Neural cell (in vitro differentiated cells): ENCODE measurements around the gene PTPRS. TPM values are rescaled to one million over a fixed set of nuclear protein-coding genes. Genes with fewer than 3 reads are reported as not detected.

Experiments used
- H2AFZ ChIP-seq: fragments of 200-600, 300-800 bp; sonication (generic), shearing (Covaris generic); 2 replicates; pipeline ENCODE4 v1.6.0; 2014; ENCODE audit warnings: low read depth, mild to moderate bottlenecking, antibody characterized with exemption, low read length, moderate library complexity
- H3F3A ChIP-seq: fragments of 200-600 bp; shearing (Covaris generic); 2 replicates; pipeline ENCODE4 v1.6.1; 2016; ENCODE audit warnings: mild to moderate bottlenecking, moderate library complexity, mixed read lengths, antibody characterized with exemption, low read length; ENCODE audit not compliant: insufficient read depth, poor library complexity, severe bottlenecking
- H3K27ac ChIP-seq: fragments of 200-600, 300-800 bp; sonication (generic), shearing (Covaris generic); 2 replicates; pipeline ENCODE4 v1.5.1; 2014; ENCODE audit warnings: mild to moderate bottlenecking, low read length, moderate library complexity
- H3K27me3 ChIP-seq: fragments of 300-800, 200-600 bp; sonication (generic), shearing (Covaris generic); 2 replicates; pipeline ENCODE4 v1.6.0; 2014; ENCODE audit warnings: mild to moderate bottlenecking, low read depth, low read length, moderate library complexity; ENCODE audit not compliant: insufficient read depth
- H3K36me3 ChIP-seq: fragments of 300-800, 200-600 bp; sonication (generic), shearing (Covaris generic); 2 replicates; pipeline ENCODE4 v1.5.1; 2014; ENCODE audit warnings: mild to moderate bottlenecking, antibody characterized with exemption, low read length, moderate library complexity; ENCODE audit not compliant: insufficient read depth
- H3K4me2 ChIP-seq: fragments of 300-800, 200-600 bp; sonication (generic), shearing (Covaris generic); 2 replicates; pipeline ENCODE4 v1.6.0; 2014; ENCODE audit warnings: mild to moderate bottlenecking, low read length
- H3K4me3 ChIP-seq: fragments of 300-800, 200-600 bp; sonication (generic), shearing (Covaris generic); 2 replicates; pipeline ENCODE4 v1.5.1; 2014; ENCODE audit warnings: mild to moderate bottlenecking, low read length, moderate library complexity
- H3K79me2 ChIP-seq: fragments of 200-600 bp; shearing (Covaris generic); replicated peaks from 2 replicates; pipeline ENCODE4 v1.6.0; 2014; ENCODE audit warnings: mild to moderate bottlenecking, low read length, moderate library complexity; ENCODE audit not compliant: insufficient read depth
- H3K9ac ChIP-seq: fragments of 300-800, 200-600 bp; sonication (generic), shearing (Covaris generic); 2 replicates; pipeline ENCODE4 v1.6.1; 2016; ENCODE audit warnings: mild to moderate bottlenecking, low read length, mixed read lengths
- H3K9me2 ChIP-seq: fragments of 200-600 bp; shearing (Covaris generic); 2 replicates; pipeline ENCODE4 v1.6.1; 2016; ENCODE audit warnings: mild to moderate bottlenecking, low read length, mixed read lengths; ENCODE audit not compliant: insufficient read depth
- H3K9me3 ChIP-seq: fragments of 200-600, 300-800 bp; sonication (generic), shearing (Covaris generic); 2 replicates; pipeline ENCODE4 v1.6.1; 2016; ENCODE audit warnings: mild to moderate bottlenecking, mixed run types, low read length, moderate library complexity, mixed read lengths
- H4K20me1 ChIP-seq: fragments of 200-600 bp; shearing (Covaris generic); 2 replicates; pipeline ENCODE4 v1.6.1; 2016; ENCODE audit warnings: mild to moderate bottlenecking, mixed run types; ENCODE audit not compliant: insufficient read depth
- EP300 ChIP-seq: fragments of 450-650 bp; conservative IDR thresholded peaks from 2 replicates; pipeline ENCODE4 v1.6.1; 2014; ENCODE audit warnings: antibody characterized with exemption, mild to moderate bottlenecking, moderate library complexity; ENCODE audit not compliant: poor library complexity, severe bottlenecking
- EZH2 ChIP-seq: fragments of 200-600, 300-800 bp; shearing (Covaris generic), sonication (generic); IDR thresholded peaks from 2 replicates; pipeline ENCODE4 v1.6.1; 2014; ENCODE audit warnings: antibody characterized with exemption, low read length, borderline replicate concordance, mild to moderate bottlenecking; ENCODE audit not compliant: insufficient read depth, poor library complexity, severe bottlenecking
- MXI1 ChIP-seq: fragments of 450-650 bp; conservative IDR thresholded peaks from 2 replicates; pipeline ENCODE4 v1.6.1; 2014; ENCODE audit warnings: antibody characterized with exemption, mild to moderate bottlenecking; ENCODE audit not compliant: poor library complexity, severe bottlenecking
- POLR2AphosphoS5 ChIP-seq: IDR thresholded peaks from 2 replicates; pipeline ENCODE4 v1.6.1; 2012
- RAD21 ChIP-seq: fragments of 450-650 bp; conservative IDR thresholded peaks from 2 replicates; pipeline ENCODE4 v1.6.1; 2014; ENCODE audit warnings: antibody characterized with exemption, mild to moderate bottlenecking, moderate library complexity
- SMC3 ChIP-seq: fragments of 450-650 bp; conservative IDR thresholded peaks from 2 replicates; pipeline ENCODE4 v1.6.1; 2014; ENCODE audit warnings: antibody characterized with exemption, mild to moderate bottlenecking, moderate library complexity; ENCODE audit not compliant: poor library complexity
- TAF1 ChIP-seq: IDR thresholded peaks from 2 replicates; pipeline ENCODE4 v1.6.1; 2012; ENCODE audit warnings: low read depth
- polyA plus RNA-seq: library from polyadenylated mRNA; depleted of rRNA; stranded (reverse); fragments of >200 nt; gene quantifications from 2 replicates; pipeline ENCODE4 v1.2.3, GENCODE V29; 2014
- TF ChIP-seq, protein P1 (sequence below): fragments of 450-650 bp; IDR thresholded peaks from 2 replicates; pipeline ENCODE4 v1.5.1; 2014; ENCODE audit warnings: antibody characterized with exemption, mild to moderate bottlenecking, moderate library complexity; ENCODE audit not compliant: poor library complexity, severe bottlenecking
- TF ChIP-seq, protein P2 (sequence below): IDR thresholded peaks from 2 replicates; pipeline ENCODE4 v1.6.1; 2012; ENCODE audit warnings: borderline replicate concordance

PTPRS gene
- polyA plus RNA-seq, 1 donor from 2014 or later = 121 TPM

DNA sequence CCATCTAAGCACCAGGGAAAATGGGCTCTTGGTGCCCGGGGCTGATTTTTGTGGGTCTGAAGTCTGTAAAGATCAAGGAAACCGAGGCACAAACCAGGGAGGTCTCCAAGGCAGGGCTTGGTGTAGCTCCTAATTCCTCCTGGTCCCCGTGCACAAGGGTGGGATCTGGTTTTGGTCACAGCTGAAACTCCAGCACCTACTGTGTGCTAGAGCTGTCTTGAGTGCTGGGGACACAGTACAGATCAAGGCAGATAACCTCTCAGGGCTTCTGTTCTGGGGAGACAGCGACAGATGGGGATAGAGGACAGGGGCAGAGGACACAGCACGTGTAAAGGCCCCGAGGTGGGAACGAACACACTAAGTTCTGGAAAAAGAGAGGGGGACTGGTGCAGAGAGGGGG, 37.4 kb downstream of the PTPRS start:
- no peaks in the 10 kb centered on the region for H3K9me2 ChIP-seq
- H3F3A ChIP-seq = no peaks in the 10 kb centered on the region
- no peak for TF ChIP-seq EZH2
- TF ChIP-seq POLR2AphosphoS5 = no peak
- TF ChIP-seq TAF1 = no peak
- no peak for TF ChIP-seq RAD21
- TF ChIP-seq, protein P1, sequence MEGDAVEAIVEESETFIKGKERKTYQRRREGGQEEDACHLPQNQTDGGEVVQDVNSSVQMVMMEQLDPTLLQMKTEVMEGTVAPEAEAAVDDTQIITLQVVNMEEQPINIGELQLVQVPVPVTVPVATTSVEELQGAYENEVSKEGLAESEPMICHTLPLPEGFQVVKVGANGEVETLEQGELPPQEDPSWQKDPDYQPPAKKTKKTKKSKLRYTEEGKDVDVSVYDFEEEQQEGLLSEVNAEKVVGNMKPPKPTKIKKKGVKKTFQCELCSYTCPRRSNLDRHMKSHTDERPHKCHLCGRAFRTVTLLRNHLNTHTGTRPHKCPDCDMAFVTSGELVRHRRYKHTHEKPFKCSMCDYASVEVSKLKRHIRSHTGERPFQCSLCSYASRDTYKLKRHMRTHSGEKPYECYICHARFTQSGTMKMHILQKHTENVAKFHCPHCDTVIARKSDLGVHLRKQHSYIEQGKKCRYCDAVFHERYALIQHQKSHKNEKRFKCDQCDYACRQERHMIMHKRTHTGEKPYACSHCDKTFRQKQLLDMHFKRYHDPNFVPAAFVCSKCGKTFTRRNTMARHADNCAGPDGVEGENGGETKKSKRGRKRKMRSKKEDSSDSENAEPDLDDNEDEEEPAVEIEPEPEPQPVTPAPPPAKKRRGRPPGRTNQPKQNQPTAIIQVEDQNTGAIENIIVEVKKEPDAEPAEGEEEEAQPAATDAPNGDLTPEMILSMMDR = no peak
- no peak for TF ChIP-seq SMC3
- no peak for TF ChIP-seq EP300
- no peak for TF ChIP-seq MXI1
- H2AFZ ChIP-seq = no peak overlapping the region
- H3K4me2 ChIP-seq = no peak overlapping the region
- peaks cover 8% of the 10 kb centered on the region for H4K20me1 ChIP-seq
- peaks cover 67% of the 10 kb centered on the region for H3K79me2 ChIP-seq
- no peaks in the 10 kb centered on the region for H3K9me3 ChIP-seq
- H3K9ac ChIP-seq = no peak overlapping the region
- no peak overlapping the region for H3K27ac ChIP-seq
- no peaks in the 10 kb centered on the region for H3K27me3 ChIP-seq
- no peak overlapping the region for H3K4me3 ChIP-seq
- no peaks in the 10 kb centered on the region for H3K36me3 ChIP-seq

DNA sequence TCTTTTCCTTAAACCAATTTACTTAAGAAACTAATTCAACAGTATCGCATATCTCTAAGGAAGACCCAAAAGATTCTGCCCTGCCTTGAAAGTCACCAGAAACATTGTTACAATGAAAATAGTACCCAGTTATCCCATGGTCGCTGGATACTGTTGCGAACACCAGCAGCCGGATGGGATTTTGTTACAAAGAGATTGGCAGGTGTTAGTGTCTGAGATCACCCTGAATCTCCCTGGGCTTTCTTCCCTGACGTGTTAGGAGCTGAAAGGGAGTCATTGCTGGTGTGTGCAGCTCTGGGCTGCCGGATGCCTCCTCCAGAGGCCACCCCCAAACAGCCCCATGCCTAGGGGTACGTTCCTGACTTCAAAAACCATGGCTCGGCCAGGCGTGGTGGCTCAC, 38.2 kb downstream of the PTPRS start:
- Histone ChIP-seq H3K4me2 (no peak overlapping the region), H3F3A (no peaks in the 10 kb centered on the region), H4K20me1 (peaks cover 8% of the 10 kb centered on the region), H3K27me3 (no peaks in the 10 kb centered on the region), H3K36me3 (no peaks in the 10 kb centered on the region), H3K9ac (no peak overlapping the region), H3K27ac (no peak overlapping the region), H3K9me3 (no peaks in the 10 kb centered on the region), H3K4me3 (no peak overlapping the region), H3K79me2 (peaks cover 70% of the 10 kb centered on the region), H2AFZ (no peak overlapping the region), H3K9me2 (no peaks in the 10 kb centered on the region)
- TF ChIP-seq, protein P1 = no peak
- TF ChIP-seq SMC3 (no peak), RAD21 (no peak), MXI1 (no peak), EZH2 (no peak), EP300 (no peak), TAF1 (no peak), POLR2AphosphoS5 (no peak)
- TF ChIP-seq, protein P2, sequence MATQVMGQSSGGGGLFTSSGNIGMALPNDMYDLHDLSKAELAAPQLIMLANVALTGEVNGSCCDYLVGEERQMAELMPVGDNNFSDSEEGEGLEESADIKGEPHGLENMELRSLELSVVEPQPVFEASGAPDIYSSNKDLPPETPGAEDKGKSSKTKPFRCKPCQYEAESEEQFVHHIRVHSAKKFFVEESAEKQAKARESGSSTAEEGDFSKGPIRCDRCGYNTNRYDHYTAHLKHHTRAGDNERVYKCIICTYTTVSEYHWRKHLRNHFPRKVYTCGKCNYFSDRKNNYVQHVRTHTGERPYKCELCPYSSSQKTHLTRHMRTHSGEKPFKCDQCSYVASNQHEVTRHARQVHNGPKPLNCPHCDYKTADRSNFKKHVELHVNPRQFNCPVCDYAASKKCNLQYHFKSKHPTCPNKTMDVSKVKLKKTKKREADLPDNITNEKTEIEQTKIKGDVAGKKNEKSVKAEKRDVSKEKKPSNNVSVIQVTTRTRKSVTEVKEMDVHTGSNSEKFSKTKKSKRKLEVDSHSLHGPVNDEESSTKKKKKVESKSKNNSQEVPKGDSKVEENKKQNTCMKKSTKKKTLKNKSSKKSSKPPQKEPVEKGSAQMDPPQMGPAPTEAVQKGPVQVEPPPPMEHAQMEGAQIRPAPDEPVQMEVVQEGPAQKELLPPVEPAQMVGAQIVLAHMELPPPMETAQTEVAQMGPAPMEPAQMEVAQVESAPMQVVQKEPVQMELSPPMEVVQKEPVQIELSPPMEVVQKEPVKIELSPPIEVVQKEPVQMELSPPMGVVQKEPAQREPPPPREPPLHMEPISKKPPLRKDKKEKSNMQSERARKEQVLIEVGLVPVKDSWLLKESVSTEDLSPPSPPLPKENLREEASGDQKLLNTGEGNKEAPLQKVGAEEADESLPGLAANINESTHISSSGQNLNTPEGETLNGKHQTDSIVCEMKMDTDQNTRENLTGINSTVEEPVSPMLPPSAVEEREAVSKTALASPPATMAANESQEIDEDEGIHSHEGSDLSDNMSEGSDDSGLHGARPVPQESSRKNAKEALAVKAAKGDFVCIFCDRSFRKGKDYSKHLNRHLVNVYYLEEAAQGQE = no peak
